GM23248 (cell line): ENCODE results near the gene UBN2. TPM values are rescaled to one million over a fixed set of nuclear protein-coding genes. Genes with fewer than 3 reads are reported as not detected.

Experiments
- DNase-seq: peaks from one replicate; pipeline ENCODE4 v3.0.0-alpha.2; 2015
- H2AFZ ChIP-seq: fragments of 200-600 bp; sonication (generic); 2 replicates; pipeline ENCODE4 v1.6.1; 2016; ENCODE audit warnings: antibody characterized with exemption
- H3F3A ChIP-seq: fragments of 200-600 bp; sonication (generic); 2 replicates; pipeline ENCODE4 v1.6.1; 2016; ENCODE audit warnings: mild to moderate bottlenecking, antibody characterized with exemption, mixed run types; ENCODE audit not compliant: insufficient read depth
- H3K27ac ChIP-seq: fragments of 200-600 bp; sonication (generic); 2 replicates; pipeline ENCODE4 v1.5.1; 2016; ENCODE audit warnings: mild to moderate bottlenecking
- H3K27me3 ChIP-seq: fragments of 200-600 bp; sonication (generic); replicated peaks from 2 replicates; pipeline ENCODE4 v1.6.1; 2016; ENCODE audit warnings: mild to moderate bottlenecking; ENCODE audit not compliant: insufficient read depth
- H3K36me3 ChIP-seq: fragments of 200-600 bp; sonication (generic); 2 replicates; pipeline ENCODE4 v1.6.1; 2016; ENCODE audit warnings: low read depth, mild to moderate bottlenecking
- H3K4me1 ChIP-seq: fragments of 200-600 bp; sonication (generic); 2 replicates; pipeline ENCODE4 v1.6.1; 2016; ENCODE audit warnings: mild to moderate bottlenecking; ENCODE audit not compliant: insufficient read depth
- H3K4me2 ChIP-seq: fragments of 200-600 bp; sonication (generic); one replicate; pipeline ENCODE4 v1.6.1; 2016; ENCODE audit warnings: mild to moderate bottlenecking; ENCODE audit not compliant: unreplicated experiment
- H3K4me3 ChIP-seq: fragments of 200-600 bp; sonication (generic); 2 replicates; pipeline ENCODE4 v1.5.1; 2016; ENCODE audit warnings: mild to moderate bottlenecking
- H3K79me2 ChIP-seq: fragments of 200-600 bp; sonication (generic); 2 replicates; pipeline ENCODE4 v1.6.1; 2016; ENCODE audit warnings: mild to moderate bottlenecking; ENCODE audit not compliant: insufficient read depth
- H3K9ac ChIP-seq: fragments of 200-600 bp; sonication (generic); 2 replicates; pipeline ENCODE4 v1.6.1; 2016; ENCODE audit warnings: mild to moderate bottlenecking
- H3K9me2 ChIP-seq: fragments of 200-600 bp; sonication (generic); 2 replicates; pipeline ENCODE4 v1.6.1; 2016; ENCODE audit warnings: mixed run types, mild to moderate bottlenecking, moderate library complexity; ENCODE audit not compliant: insufficient read depth
- H3K9me3 ChIP-seq: fragments of 200-600 bp; sonication (generic); one replicate; pipeline ENCODE4 v1.6.1; 2017; ENCODE audit warnings: low read depth
- H4K20me1 ChIP-seq: fragments of 200-600 bp; sonication (generic); 2 replicates; pipeline ENCODE4 v1.6.0; 2016; ENCODE audit not compliant: insufficient read depth
- EZH2 ChIP-seq: fragments of 200-600 bp; sonication (generic); IDR thresholded peaks from 2 replicates; pipeline ENCODE4 v1.6.1; 2018; ENCODE audit warnings: antibody characterized with exemption, mild to moderate bottlenecking; ENCODE audit not compliant: insufficient read depth, poor library complexity, severe bottlenecking
- EZH2phosphoT487 ChIP-seq: fragments of 200-600 bp; sonication (generic); IDR thresholded peaks from 2 replicates; pipeline ENCODE4 v1.6.1; 2018; ENCODE audit warnings: antibody characterized with exemption, moderate library complexity, mild to moderate bottlenecking, low read depth; ENCODE audit not compliant: insufficient read depth
- WGBS, 2 experiments: methylation state at CpG; one replicate each; pipeline ENCODE4 v1.1.6; 2015 to 2017; ENCODE audit warnings: low lambda C conversion rate in 2 of 2, low coverage in 1 of 2; ENCODE audit errors: missing lambda C conversion rate in 2 of 2; 5-methylcytosine and 5-hydroxymethylcytosine counted together
- in situ Hi-C: fragments of 300-500 bp; cut with MboI; formaldehyde crosslinking; loops from 2 replicates; pipeline ENCODE4 v1.15.0; 2020
- polyA plus RNA-seq: library from polyadenylated mRNA; unstranded; fragments of >200 nt; fragmentation: Nextera tagmentation; extraction: Ambion mirVana; gene quantifications from 2 replicates; pipeline ENCODE4 v1.2.1, GENCODE V29; 2016
- total RNA-seq: library from RNA; depleted of rRNA; stranded (reverse); fragments of >200 nt; shearing (Covaris generic); gene quantifications from 2 replicates; pipeline ENCODE4 v1.2.3, GENCODE V29; 2014

The UBN2 gene
- total and polyA plus RNA-seq, 2 experiments from 2014 or later, result 1.0 to 3.2 TPM

GRCh38 chr7:139292821-139293220 lies 61.8 kb downstream of the UBN2 start:
- H3K79me2 ChIP-seq, result peaks cover 7% of the 10 kb centered on the region; the same call in 1 of the 2 replicates
- H3K9ac ChIP-seq, result no peak overlapping the region
- no peaks in the 10 kb centered on the region for H3K4me1 ChIP-seq
- no peak overlapping the region for H2AFZ ChIP-seq
- no peaks in the 10 kb centered on the region for H4K20me1 ChIP-seq
- no peak overlapping the region for H3K27ac ChIP-seq
- no peaks in the 10 kb centered on the region for H3K27me3 ChIP-seq
- DNase-seq, result no peak
- in situ Hi-C loops, result no loop called here
- H3K36me3 ChIP-seq, result peaks cover 6% of the 10 kb centered on the region; the same call in 1 of the 2 replicates
- H3K9me2 ChIP-seq, result no peaks in the 10 kb centered on the region
- TF ChIP-seq EZH2 (no peak), EZH2phosphoT487 (no peak)
- H3K9me3 ChIP-seq, result no peaks in the 10 kb centered on the region
- no peak overlapping the region for H3K4me3 ChIP-seq
- no peak overlapping the region for H3K4me2 ChIP-seq
- WGBS, 2 experiments, result 84 to 85% methylated on average over 7 of the region's 7 CpGs
- no peaks in the 10 kb centered on the region for H3F3A ChIP-seq

GRCh38 chr7:139293534-139293933 lies 62.5 kb downstream of the UBN2 start:
- H3K27me3 ChIP-seq, result no peaks in the 10 kb centered on the region
- 0 out of 2 replicates have a peak, but pooled peaks cover under 1% of the 10 kb centered on the region for H3K79me2 ChIP-seq
- DNase-seq, result no peak
- no peaks in the 10 kb centered on the region for H4K20me1 ChIP-seq
- no peak overlapping the region for H3K9ac ChIP-seq
- no peak overlapping the region for H3K27ac ChIP-seq
- H3K36me3 ChIP-seq, result peaks cover 6% of the 10 kb centered on the region; the same call in 1 of the 2 replicates
- no peaks in the 10 kb centered on the region for H3K4me1 ChIP-seq
- WGBS, 2 experiments, result 74% methylated on average over 2 of the region's 2 CpGs
- no peak overlapping the region for H3K4me2 ChIP-seq
- TF ChIP-seq EZH2phosphoT487 (no peak), EZH2 (no peak)
- in situ Hi-C loops, result no loop called here
- H3K4me3 ChIP-seq, result no peak overlapping the region
- H2AFZ ChIP-seq, result no peak overlapping the region
- no peaks in the 10 kb centered on the region for H3F3A ChIP-seq
- H3K9me3 ChIP-seq, result no peaks in the 10 kb centered on the region
- H3K9me2 ChIP-seq, result no peaks in the 10 kb centered on the region

GRCh38 chr7:139294241-139294640 lies 63.2 kb downstream of the UBN2 start:
- DNase-seq, result no peak
- H3K36me3 ChIP-seq, result peaks cover 7% of the 10 kb centered on the region; the same call in 1 of the 2 replicates
- H3F3A ChIP-seq, result no peaks in the 10 kb centered on the region
- no peak for TF ChIP-seq EZH2phosphoT487
- no peaks in the 10 kb centered on the region for H3K27me3 ChIP-seq
- 94 to 95% methylated on average over 4 of the region's 4 CpGs for WGBS, 2 experiments
- no peaks in the 10 kb centered on the region for H3K4me1 ChIP-seq
- no peaks in the 10 kb centered on the region for H3K9me2 ChIP-seq
- H4K20me1 ChIP-seq, result no peaks in the 10 kb centered on the region
- no peak overlapping the region for H2AFZ ChIP-seq
- H3K4me2 ChIP-seq, result no peak overlapping the region
- H3K9ac ChIP-seq, result no peak overlapping the region
- no peaks in the 10 kb centered on the region for H3K79me2 ChIP-seq
- H3K9me3 ChIP-seq, result no peaks in the 10 kb centered on the region
- H3K4me3 ChIP-seq, result no peak overlapping the region
- in situ Hi-C loops, result no loop called here
- H3K27ac ChIP-seq, result no peak overlapping the region

- Histone ChIP-seq H3K4me3 (no peak overlapping the region), H3K27ac (no peak overlapping the region), H3K36me3 (peaks cover 11% of the 10 kb centered on the region; the same call in 1 of the 2 replicates), H4K20me1 (no peaks in the 10 kb centered on the region), H3K27me3 (no peaks in the 10 kb centered on the region), H2AFZ (no peak overlapping the region), H3F3A (no peaks in the 10 kb centered on the region), H3K4me1 (no peaks in the 10 kb centered on the region), H3K9me3 (no peaks in the 10 kb centered on the region), H3K9ac (no peak overlapping the region), H3K79me2 (no peaks in the 10 kb centered on the region), H3K9me2 (no peaks in the 10 kb centered on the region), H3K4me2 (no peak overlapping the region)
- no peak for TF ChIP-seq EZH2phosphoT487
- no peak for TF ChIP-seq EZH2
- DNase-seq, result no peak
- WGBS, 2 experiments, result 81 to 87% methylated on average over 6 of the region's 6 CpGs
- in situ Hi-C loops, result no loop called here
Observed at GRCh38 chr7:139294951-139295575, 64.0 kb downstream of the UBN2 start.
